LoVo (cell line): ENCODE data around the gene PTPRA.
"Not testable (repeated sequence)": the region's sequence is repeated elsewhere in the genome, so short reads cannot be mapped to it uniquely, and the experiment has no call there.

ENCODE experiments used
- DNase-seq: peaks from one replicate; pipeline ENCODE4 v3.0.0-alpha.2; 2016; ENCODE audit warnings: low spot score

The PTPRA gene

DNA sequence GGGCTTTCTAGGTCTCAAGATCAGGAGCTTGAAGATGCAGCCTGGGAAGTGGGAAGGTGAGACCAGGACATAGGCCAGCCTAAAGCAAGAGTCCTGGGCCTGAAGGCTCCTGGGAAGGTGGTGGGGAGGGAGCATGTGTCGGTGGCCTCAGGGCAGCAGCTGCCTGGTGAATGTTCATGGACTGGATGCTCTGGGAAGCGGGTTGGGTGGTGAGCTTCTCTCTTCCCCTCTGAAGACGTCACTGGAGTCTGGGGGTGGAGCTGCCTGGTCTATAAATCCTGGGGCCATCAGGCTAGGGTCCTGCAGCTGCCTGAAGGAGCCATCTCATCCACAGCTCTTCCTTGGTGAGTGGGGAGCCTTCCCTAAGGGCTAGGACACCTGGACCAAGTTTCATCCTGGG lies 170.0 kb downstream of the PTPRA start, which contains the start of gene GNRH2:
GNRH2 (plus strand) TSS at position 301 of the 400 bp plus-strand sequence. CDS start 793 bp downstream, outside the sequence.
- DNase-seq, result no peak

DNA sequence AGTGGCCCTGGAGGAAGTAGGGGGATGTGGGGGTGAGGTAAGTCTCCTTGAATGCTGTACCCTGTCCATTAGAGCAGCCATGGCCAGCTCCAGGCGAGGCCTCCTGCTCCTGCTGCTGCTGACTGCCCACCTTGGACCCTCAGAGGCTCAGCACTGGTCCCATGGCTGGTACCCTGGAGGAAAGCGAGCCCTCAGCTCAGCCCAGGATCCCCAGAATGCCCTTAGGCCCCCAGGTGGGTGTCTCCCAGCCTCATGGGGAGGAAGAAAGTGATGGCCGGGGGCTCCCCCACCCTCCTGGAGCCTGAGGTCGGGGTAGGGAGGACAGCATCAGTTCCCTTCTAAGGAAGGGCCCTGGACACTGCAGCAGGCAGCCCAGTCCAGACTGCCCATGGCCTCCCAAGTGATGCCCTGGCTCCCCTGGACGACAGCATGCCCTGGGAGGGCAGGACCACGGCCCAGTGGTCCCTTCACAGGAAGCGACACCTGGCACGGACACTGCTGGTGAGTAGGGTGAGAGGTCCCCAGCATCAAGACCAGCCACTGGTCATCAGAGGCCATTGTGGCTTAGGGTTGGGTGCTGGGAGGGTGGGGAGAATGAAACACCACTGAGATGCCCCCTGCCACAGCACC lies 171.2 kb downstream of the PTPRA start:
- DNase-seq, result no peak

DNA sequence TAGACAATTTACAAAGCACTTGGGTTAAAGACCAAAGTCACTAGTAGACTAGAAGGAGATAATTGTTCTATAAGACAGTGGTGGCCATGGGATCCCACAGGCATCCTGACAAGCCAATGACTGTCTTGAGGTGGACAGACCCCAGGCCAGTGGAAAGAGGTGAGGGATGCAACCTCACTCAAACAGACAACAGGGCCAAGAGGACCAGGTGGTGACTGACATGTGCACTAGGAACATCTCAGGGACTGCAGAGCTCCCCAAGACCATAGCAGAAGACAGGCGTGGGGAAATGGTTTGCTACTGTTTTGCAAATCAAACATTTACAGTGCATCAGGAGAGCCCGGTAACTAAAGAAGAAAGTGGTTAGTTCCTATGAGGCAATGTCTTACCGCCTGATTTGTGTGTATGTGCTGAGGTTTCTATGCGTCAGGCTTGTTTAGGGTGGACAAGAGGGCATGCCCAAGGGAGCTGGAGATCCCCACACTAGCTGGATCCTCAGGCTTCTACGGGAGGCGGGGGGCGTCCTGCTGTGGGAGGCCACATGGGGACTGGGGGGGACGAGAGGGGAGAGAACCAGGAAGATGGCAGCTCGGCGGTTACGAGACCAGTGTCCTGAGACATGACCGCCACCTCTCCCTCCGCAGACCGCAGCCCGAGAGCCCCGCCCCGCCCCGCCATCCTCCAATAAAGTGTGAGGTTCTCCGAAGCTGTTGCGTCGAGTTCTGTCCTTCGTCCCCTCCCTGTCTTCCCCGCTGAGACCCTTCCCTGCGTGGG lies 171.9 kb downstream of the PTPRA start:
- DNase-seq, result peak; percentile 74

- peak; percentile 89 for DNase-seq
Observed at GRCh38 chr20:3045816-3046676, 172.8 kb downstream of the PTPRA start, which contains the start of gene MRPS26. Gene MRPS26, plus strand, starts transcription at chr20:3046052. Its CDS starts 17 bp downstream, at chr20:3046069.

DNA sequence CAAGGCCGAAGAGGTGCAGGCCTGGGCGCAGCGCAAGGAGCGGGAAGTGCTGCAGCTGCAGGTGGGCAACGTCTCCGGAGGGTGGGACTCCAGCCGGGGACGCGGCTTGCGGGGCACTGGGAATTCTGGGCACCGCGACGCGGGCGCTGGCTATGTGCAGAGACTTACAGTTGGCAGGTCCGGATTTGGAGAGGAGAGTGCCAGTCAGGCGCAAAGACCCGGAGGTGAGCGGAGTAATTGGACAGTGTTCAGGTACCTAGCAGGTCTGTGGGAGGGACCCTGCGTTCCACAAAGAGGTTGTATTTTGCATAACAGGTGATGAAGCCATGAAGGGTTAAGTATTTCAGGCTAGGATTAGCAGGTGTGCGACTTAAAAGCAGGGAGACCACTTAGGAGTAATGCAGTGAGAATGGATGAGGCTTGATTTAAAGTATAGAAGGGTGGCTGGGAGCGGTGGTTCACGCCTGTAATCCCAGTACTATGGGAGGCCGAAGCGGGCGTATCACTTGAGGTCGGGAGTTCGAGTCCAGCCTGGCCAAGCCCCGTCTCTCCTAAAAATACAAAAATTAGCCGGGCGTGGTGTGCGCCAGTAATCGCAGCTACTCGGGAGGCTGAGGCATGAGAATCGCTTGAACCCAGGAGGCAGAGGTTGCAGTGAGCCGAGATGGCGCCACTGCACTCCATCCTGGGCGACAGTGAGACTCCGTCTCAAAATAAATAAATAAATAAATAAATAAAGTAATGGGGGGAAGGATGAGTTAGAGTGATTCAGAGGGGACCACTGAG lies 173.6 kb downstream of the PTPRA start:
- DNase-seq, result peak; percentile 38

DNA sequence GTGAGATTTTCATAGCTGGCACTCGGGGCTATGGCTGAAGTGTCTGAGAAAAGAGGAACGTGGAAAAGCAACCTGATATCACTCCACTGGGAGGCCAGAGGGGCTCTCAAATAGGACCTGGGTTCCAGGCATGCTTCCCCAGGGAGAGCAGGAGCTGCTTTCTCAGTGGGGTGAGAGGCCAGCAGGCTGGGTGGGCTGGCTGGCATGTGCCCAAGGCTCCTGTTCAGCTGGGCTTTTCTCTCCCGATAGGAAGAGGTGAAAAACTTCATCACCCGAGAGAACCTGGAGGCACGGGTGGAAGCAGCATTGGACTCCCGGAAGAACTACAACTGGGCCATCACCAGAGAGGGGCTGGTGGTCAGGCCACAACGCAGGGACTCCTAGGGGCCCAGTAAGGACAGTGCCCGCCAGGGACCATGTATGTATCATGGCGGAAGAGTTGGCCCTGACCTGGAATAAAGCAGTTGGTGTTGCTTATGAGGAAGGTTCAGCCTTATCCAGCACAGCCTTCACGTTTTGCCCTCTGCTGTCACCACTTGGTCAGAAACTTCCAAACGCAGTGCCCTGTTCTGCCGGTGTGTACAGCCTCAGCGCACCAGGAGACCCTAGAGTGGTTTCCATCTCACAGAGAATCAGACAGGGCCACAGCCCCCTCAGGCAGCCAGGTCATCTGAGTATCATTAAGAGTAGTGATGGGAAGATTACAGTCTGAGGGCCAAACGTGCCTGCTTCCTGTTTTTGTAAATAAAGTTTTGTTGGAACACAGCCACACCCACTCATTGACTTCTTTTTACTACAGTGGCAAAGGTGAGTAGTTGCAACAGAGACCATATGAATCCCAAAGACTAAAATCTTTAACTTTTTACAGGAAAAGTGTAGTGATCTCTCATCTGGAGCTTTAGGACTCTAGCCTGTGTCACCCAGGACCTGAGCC lies 174.5 kb downstream of the PTPRA start:
- no peak for DNase-seq

GRCh38 chr20:3051385-3052019 lies 178.2 kb downstream of the PTPRA start:
- no peak for DNase-seq

GRCh38 chr20:3059489-3059888 lies 186.2 kb downstream of the PTPRA start:
- no peak for DNase-seq

DNA sequence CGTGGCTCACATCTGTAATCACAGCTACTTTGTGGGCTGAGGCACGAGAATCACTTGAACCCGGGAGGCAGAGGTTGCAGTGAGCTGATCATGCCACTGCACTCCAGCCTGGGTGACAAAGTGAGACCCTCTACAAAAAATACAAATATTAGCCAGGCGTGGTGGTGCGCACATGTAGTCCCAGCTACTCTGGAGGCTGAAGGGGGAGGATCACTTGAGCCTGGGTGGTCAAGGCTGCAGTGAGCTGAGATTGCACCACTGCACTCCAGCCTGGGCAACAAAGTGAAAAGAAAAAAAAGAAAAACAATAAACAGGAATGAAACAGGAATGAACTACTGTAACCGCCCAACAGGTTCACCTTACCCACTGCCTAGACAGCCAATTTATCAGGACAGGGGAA lies 190.8 kb downstream of the PTPRA start:
- DNase-seq, result not testable (repeated sequence)

- DNase-seq, result no peak
Observed at GRCh38 chr20:3067139-3068014, 194.1 kb downstream of the PTPRA start.

DNA sequence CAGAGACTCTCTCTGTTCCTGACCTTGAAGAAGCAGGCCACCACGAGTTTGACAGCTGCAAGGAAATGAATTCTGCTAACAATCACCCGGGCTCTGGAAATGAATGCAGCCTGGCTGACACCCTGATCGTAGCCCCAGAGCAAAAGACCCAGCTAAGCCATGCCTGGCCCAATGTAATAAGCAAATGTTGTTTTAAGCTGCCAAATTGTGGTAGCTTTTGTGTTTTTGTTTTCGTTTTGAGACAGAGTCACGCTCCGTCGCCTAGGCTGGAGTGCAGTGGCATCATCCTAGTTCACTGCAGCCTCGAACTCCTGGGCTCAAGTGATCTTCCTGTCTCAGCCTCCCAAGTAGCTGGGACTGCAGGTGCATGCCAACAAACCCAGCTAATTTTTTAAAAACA lies 194.8 kb downstream of the PTPRA start:
- DNase-seq, result no peak

DNA sequence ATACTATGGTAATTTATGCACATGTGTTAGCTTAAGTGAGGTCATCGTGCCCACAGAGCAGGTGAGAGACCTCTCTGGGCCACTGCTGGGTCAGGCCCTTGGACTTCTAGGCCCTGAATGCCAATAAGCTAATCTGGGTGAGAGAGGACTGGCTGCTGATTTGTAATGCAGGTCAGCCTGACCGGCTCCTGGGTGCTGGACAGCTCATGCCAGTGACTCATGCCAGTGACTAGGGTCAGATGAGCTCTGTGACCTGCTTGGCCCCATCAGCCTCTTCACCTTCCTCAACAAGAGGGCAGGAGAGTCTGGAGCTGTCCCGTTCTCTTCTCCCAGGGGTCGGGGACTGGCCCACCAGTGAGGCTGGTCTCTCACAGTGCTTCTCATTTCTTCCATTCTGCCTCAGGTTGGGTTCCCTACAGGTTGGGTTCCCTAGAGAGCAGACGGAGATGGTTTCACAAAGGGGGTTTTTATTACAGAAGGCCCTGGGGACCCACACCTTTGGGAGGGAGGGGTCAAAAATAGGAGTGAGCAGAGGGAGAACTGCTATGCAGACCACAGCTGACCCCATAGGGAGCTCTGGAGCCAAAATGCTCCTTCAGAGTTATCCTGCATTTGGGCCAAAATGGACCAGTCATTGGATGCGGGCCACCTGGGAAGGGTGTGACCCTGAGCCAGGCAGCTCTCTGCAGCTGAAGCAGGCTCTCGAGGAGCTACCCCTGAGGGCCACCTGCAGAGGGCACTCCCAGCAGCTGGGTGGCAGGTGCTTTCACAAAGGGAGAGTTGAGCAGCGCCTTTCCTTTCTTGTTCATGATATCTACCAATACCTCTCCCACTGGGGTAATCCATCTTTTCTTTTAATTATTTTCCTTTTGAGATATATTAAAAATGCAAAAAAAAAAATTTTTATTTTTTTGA lies 196.0 kb downstream of the PTPRA start:
- no peak for DNase-seq

DNA sequence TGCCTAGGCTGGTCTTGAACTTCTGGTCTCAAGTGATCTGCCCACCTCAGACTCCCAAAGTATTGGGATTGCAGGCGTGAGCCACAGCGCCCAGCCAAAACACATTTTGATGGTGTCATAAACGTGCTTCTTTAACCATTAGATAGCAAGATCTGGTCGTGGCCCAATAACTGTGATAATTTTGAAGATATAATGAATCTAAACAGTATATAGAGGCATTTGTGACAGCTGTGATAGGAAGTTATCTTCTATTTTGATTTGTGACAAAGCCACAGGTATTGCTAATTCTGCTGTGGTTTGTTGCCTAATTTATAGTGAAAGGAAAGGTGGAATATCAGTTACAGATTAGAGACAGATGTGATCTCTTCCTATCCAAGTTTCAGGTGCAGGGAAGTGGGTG lies 197.4 kb downstream of the PTPRA start:
- no peak for DNase-seq

GRCh38 chr20:3071266-3071609 lies 198.0 kb downstream of the PTPRA start:
- DNase-seq, result no peak

DNA sequence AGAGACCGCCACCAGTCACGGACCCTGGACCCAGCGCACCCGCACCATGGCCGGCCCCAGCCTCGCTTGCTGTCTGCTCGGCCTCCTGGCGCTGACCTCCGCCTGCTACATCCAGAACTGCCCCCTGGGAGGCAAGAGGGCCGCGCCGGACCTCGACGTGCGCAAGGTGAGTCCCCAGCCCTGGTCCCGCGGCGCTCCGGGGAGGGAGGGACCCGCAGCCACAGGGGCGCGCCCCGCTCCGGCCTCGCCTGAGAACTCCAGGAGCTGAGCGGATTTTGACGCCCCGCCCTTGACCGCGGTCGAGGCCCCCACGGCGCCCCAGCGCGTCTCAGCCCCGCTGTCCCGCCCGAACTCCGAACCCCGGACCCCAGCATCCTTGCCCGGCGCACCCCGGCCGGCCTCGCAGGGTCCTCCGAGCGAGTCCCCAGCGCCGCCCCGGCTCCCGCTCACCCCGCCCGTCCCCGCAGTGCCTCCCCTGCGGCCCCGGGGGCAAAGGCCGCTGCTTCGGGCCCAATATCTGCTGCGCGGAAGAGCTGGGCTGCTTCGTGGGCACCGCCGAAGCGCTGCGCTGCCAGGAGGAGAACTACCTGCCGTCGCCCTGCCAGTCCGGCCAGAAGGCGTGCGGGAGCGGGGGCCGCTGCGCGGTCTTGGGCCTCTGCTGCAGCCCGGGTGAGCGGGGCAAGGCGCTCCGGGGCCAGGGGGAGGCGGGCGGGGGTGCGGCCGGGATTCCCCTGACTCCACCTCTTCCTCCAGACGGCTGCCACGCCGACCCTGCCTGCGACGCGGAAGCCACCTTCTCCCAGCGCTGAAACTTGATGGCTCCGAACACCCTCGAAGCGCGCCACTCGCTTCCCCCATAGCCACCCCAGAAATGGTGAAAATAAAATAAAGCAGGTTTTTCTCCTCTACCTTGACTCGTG lies 198.6 kb downstream of the PTPRA start, which contains the start of gene OXT:
OXT (plus strand) TSS at position 11 of the 920 bp plus-strand sequence; CDS start at position 47, 36 bp downstream.
- no peak for DNase-seq

GRCh38 chr20:3072530-3073250 lies 199.4 kb downstream of the PTPRA start:
- no peak for DNase-seq
